HCT116 (cell line): ENCODE data around the gene SF3A2. TPM values are rescaled to one million over a fixed set of nuclear protein-coding genes. Genes with fewer than 3 reads are reported as not detected.

Experiments used
- ATAC-seq: fragments of 200-7000 bp; cut with Tn5 transposase; 2 replicates; pipeline ENCODE4 v1.9.1; 2020; ENCODE audit warnings: mild to moderate bottlenecking, moderate library complexity
- BruUV-seq: library from RNA; stranded (reverse); fragments of 400-500 nt; replicated peaks from 2 replicates; lab custom pipeline; 2021; lab: Mats Ljungman, UMichigan
- CTCF ChIA-PET: fragments of 300-600 bp; sonication (Branson Sonifier 250); formaldehyde crosslinking; loops from one replicate; lab custom pipeline; 2021; ENCODE audit warnings: antibody characterized with exemption; lab: Charles Lee
- POLR2A ChIA-PET: fragments of 300-600, 350-600 bp; sonication (Branson Sonifier 250); formaldehyde crosslinking; loops from one replicate; lab custom pipeline; 2021; ENCODE audit warnings: antibody characterized with exemption; lab: Charles Lee
- RAD21 ChIA-PET, 2 experiments: fragments of 300-600 bp; sonication (Branson Sonifier 250); formaldehyde crosslinking; loops; one replicate each; lab custom pipeline; 2023; ENCODE audit warnings: low total read pairs in 2 of 2; ENCODE audit not compliant: uncharacterized antibody in 2 of 2, unreplicated experiment in 2 of 2, low non-redundant PET in 1 of 2; lab: Charles Lee
- DNase-seq: peaks from one replicate; pipeline ENCODE4 v3.0.0-alpha.2; 2010; ENCODE audit warnings: low read depth, low spot score
- H2AFZ ChIP-seq: fragments of 200-600 bp; shearing (Covaris generic), sonication (generic); 2 replicates; pipeline ENCODE4 v1.6.1; 2017; ENCODE audit warnings: low read depth, mixed run types, mixed read lengths, antibody characterized with exemption, low read length; ENCODE audit not compliant: poor library complexity, severe bottlenecking
- H3K27ac ChIP-seq: 2 replicates; pipeline ENCODE4 v1.5.1; 2012; ENCODE audit warnings: low read depth, low read length
- H3K27me3 ChIP-seq: fragments of 200-600 bp; sonication (generic); 2 replicates; pipeline ENCODE4 v1.6.1; 2016; ENCODE audit warnings: mixed run types, low read length, mixed read lengths; ENCODE audit not compliant: insufficient read depth
- H3K36me3 ChIP-seq, 2 experiments: fragments of 200-500 bp in 1 of 2; fragments of 200-600 bp in 1 of 2; sonication (Bioruptor generic) in 1 of 2; sonication (generic) in 1 of 2; 2 replicates each; pipeline versions ENCODE4 v1.5.1 to v1.6.1; 2014 to 2016; ENCODE audit warnings: low read length in 2 of 2, inconsistent platforms in 1 of 2, mixed read lengths in 1 of 2, mixed run types in 1 of 2; ENCODE audit not compliant: insufficient read depth in 2 of 2, control insufficient read depth in 1 of 2
- H3K4me1 ChIP-seq, 2 experiments: fragments of 200-600 bp in 1 of 2; sonication (generic) in 1 of 2; 2 replicates each; pipeline versions ENCODE4 v1.5.1 to v1.6.1; 2012 to 2017; ENCODE audit warnings: low read length in 2 of 2, inconsistent platforms in 1 of 2, mild to moderate bottlenecking in 1 of 2, mixed read lengths in 1 of 2, mixed run types in 1 of 2, moderate library complexity in 1 of 2; ENCODE audit not compliant: insufficient read depth in 2 of 2, control insufficient read depth in 1 of 2
- H3K4me2 ChIP-seq: fragments of 200-600 bp; sonication (generic); 2 replicates; pipeline ENCODE4 v1.6.1; 2017; ENCODE audit warnings: mixed run types, low read length, mixed read lengths
- H3K4me3 ChIP-seq, 2 experiments: fragments of 200-600 bp in 1 of 2; sonication (generic) in 1 of 2; replicated peaks in 1 of 2; 2 replicates each; pipeline ENCODE4 v1.5.1; 2011 to 2016; ENCODE audit warnings: low read length in 2 of 2, control low read depth in 1 of 2, low read depth in 1 of 2, mild to moderate bottlenecking in 1 of 2, mixed read lengths in 1 of 2, mixed run types in 1 of 2
- H3K79me2 ChIP-seq: fragments of 200-600 bp; sonication (generic); 2 replicates; pipeline ENCODE4 v1.6.1; 2017; ENCODE audit warnings: mild to moderate bottlenecking, mixed run types, low read length, moderate library complexity, mixed read lengths; ENCODE audit not compliant: insufficient read depth
- H3K9ac ChIP-seq: fragments of 200-600 bp; sonication (generic); 2 replicates; pipeline ENCODE4 v1.6.1; 2016; ENCODE audit warnings: low read length, mixed read lengths
- H3K9me2 ChIP-seq: fragments of 200-600 bp; sonication (generic), shearing (Covaris generic); 2 replicates; pipeline ENCODE4 v1.6.1; 2017; ENCODE audit warnings: mixed run types, mild to moderate bottlenecking, moderate library complexity; ENCODE audit not compliant: insufficient read depth
- H3K9me3 ChIP-seq, 2 experiments: fragments of 200-500 bp in 1 of 2; fragments of 200-600 bp in 1 of 2; sonication (Bioruptor generic) in 1 of 2; sonication (generic) in 1 of 2; 2 replicates each; pipeline ENCODE4 v1.6.1; 2014 to 2017; ENCODE audit warnings: low read length in 2 of 2, mixed read lengths in 2 of 2, inconsistent platforms in 1 of 2, low read depth in 1 of 2, mild to moderate bottlenecking in 1 of 2, mixed run types in 1 of 2, moderate library complexity in 1 of 2; ENCODE audit not compliant: control insufficient read depth in 1 of 2, insufficient read depth in 1 of 2
- H4K20me1 ChIP-seq: fragments of 200-600 bp; sonication (generic), shearing (Covaris generic); 2 replicates; pipeline ENCODE4 v1.6.1; 2017; ENCODE audit warnings: mixed run types, mild to moderate bottlenecking, moderate library complexity; ENCODE audit not compliant: insufficient read depth
- CBX3 ChIP-seq: IDR thresholded peaks from 2 replicates; pipeline ENCODE4 v1.6.1; 2012; ENCODE audit warnings: low read depth
- CEBPB ChIP-seq: IDR thresholded peaks from 2 replicates; pipeline ENCODE4 v1.6.1; 2012; ENCODE audit warnings: low read depth
- CTCF ChIP-seq, 3 experiments: fragments of 200-600 bp in 1 of 3; sonication (generic) in 1 of 3; IDR thresholded peaks in 2 of 3; conservative IDR thresholded peaks in 1 of 3; 2 replicates each; pipeline ENCODE4 v1.5.1; 2012 to 2017; ENCODE audit warnings: low read depth in 2 of 3, low read length in 2 of 3, antibody characterized with exemption in 1 of 3, borderline replicate concordance in 1 of 3, control low read depth in 1 of 3, mild to moderate bottlenecking in 1 of 3, mixed read lengths in 1 of 3, mixed run types in 1 of 3, moderate library complexity in 1 of 3; ENCODE audit not compliant: insufficient read depth in 1 of 3
- EGR1 ChIP-seq: IDR thresholded peaks from 2 replicates; pipeline ENCODE4 v1.6.1; 2012; ENCODE audit warnings: low read depth
- EZH2phosphoT487 ChIP-seq: fragments of 200-600 bp; IDR thresholded peaks from 2 replicates; pipeline ENCODE4 v1.6.1; 2018; ENCODE audit warnings: antibody characterized with exemption, borderline replicate concordance
- FOSL1 ChIP-seq: IDR thresholded peaks from 2 replicates; pipeline ENCODE4 v1.6.1; 2012; ENCODE audit warnings: low read depth
- JUND ChIP-seq: IDR thresholded peaks from 2 replicates; pipeline ENCODE4 v1.6.1; 2012
- POLR2A ChIP-seq: IDR thresholded peaks from 2 replicates; pipeline ENCODE4 v1.7.0; 2011; ENCODE audit warnings: borderline replicate concordance; ENCODE audit not compliant: insufficient read depth, insufficient read length; ENCODE audit errors: extremely low read depth
- POLR2AphosphoS5 ChIP-seq: IDR thresholded peaks from 2 replicates; pipeline ENCODE4 v1.6.1; 2011; ENCODE audit warnings: mild to moderate bottlenecking, low read depth, low read length, moderate library complexity
- RAD21 ChIP-seq: IDR thresholded peaks from 2 replicates; pipeline ENCODE4 v1.6.1; 2012; ENCODE audit warnings: low read depth, mild to moderate bottlenecking
- SP1 ChIP-seq: IDR thresholded peaks from 2 replicates; pipeline ENCODE4 v1.6.1; 2012; ENCODE audit warnings: low read depth
- SRF ChIP-seq: IDR thresholded peaks from 2 replicates; pipeline ENCODE4 v1.6.1; 2012; ENCODE audit warnings: low read depth
- TCF7L2 ChIP-seq: IDR thresholded peaks from 2 replicates; pipeline ENCODE4 v1.7.0; 2011; ENCODE audit warnings: borderline replicate concordance, inconsistent platforms; ENCODE audit not compliant: insufficient read depth, insufficient read length; ENCODE audit errors: extremely low read depth
- YY1 ChIP-seq: IDR thresholded peaks from 2 replicates; pipeline ENCODE4 v1.6.1; 2011; ENCODE audit warnings: low read length, low read depth, moderate library complexity, mild to moderate bottlenecking; ENCODE audit not compliant: insufficient replicate concordance; ENCODE audit errors: extremely low read depth
- ZBTB33 ChIP-seq: IDR thresholded peaks from 2 replicates; pipeline ENCODE4 v1.6.1; 2011; ENCODE audit warnings: mild to moderate bottlenecking, low read length, moderate library complexity; ENCODE audit not compliant: insufficient replicate concordance; ENCODE audit errors: extremely low read depth
- ZFX ChIP-seq: fragments of 450-650 bp; IDR thresholded peaks from 2 replicates; pipeline ENCODE4 v1.6.1; 2017
- ZNF274 ChIP-seq: fragments of 200-500 bp; sonication (Bioruptor generic); IDR thresholded peaks from 2 replicates; pipeline ENCODE4 v1.6.1; 2014; ENCODE audit warnings: mild to moderate bottlenecking, low read depth, low read length, inconsistent platforms
- intact Hi-C: fragments of 100-400 bp; cut with micrococcal nuclease; formaldehyde crosslinking; loops from 2 replicates; pipeline ENCODE4 v1.10.0; 2022
- total RNA-seq: library from RNA; stranded (reverse); gene quantifications from one replicate; pipeline ENCODE4 v1.2.1, GENCODE V29; 2021; ENCODE audit not compliant: unreplicated experiment
- TF ChIP-seq, protein P1 (sequence below): IDR thresholded peaks from 2 replicates; pipeline ENCODE4 v1.6.1; 2012

Gene SF3A2
- total RNA-seq, 1 experiment from 2014 or later = 166 TPM

GRCh38 chr19:2242816-2243215 lies 6.2 kb downstream of the SF3A2 start:
- POLR2A ChIA-PET = no interaction called here
- H3K9me2 ChIP-seq = no peaks in the 10 kb centered on the region
- H2AFZ ChIP-seq = no peak overlapping the region
- peaks cover 85% of the 10 kb centered on the region for H3K79me2 ChIP-seq
- CTCF ChIA-PET = no interaction called here
- H3K36me3 ChIP-seq = peaks cover 46 to 94% of the 10 kb centered on the region in 2 experiments
- no TSS peak for BruUV-seq
- H3K27ac ChIP-seq = no peak overlapping the region; the same call in 1 of the 2 replicates
- TF ChIP-seq ZBTB33 (no peak), TCF7L2 (no peak), FOSL1 (no peak), POLR2A (no peak), SRF (no peak), EZH2phosphoT487 (no peak), SP1 (no peak), POLR2AphosphoS5 (no peak), CBX3 (no peak), RAD21 (no peak), YY1 (no peak), ZFX (no peak), CTCF (IDR thresholded peaks at IDR 0.05 in 2 of 3, conservative IDR thresholded peaks at IDR 0.05 in 1 of 3; ENCODE audit: borderline replicate concordance in 1 of 3, insufficient read depth in 1 of 3, low read depth in 2 of 3, low read length in 2 of 3) (no peak), EGR1 (no peak), CEBPB (no peak), ZNF274 (no peak), JUND (no peak)
- TF ChIP-seq, protein P1, sequence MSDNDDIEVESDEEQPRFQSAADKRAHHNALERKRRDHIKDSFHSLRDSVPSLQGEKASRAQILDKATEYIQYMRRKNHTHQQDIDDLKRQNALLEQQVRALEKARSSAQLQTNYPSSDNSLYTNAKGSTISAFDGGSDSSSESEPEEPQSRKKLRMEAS = no peak
- RAD21 ChIA-PET = no interaction called here
- H3K4me2 ChIP-seq = no peak overlapping the region
- H3K9me3 ChIP-seq = no peaks in the 10 kb centered on the region
- H3K4me3 ChIP-seq = no peak overlapping the region
- no peak overlapping the region for H3K9ac ChIP-seq
- DNase-seq (no peak), ATAC-seq (no peak)
- peaks cover 39% of the 10 kb centered on the region; the same call in 1 of the 2 replicates for H4K20me1 ChIP-seq
- H3K27me3 ChIP-seq = no peaks in the 10 kb centered on the region
- intact Hi-C loops = no loop called here
- peaks cover 12 to 33% of the 10 kb centered on the region in 2 experiments; a peak in 3 of 4 replicates for H3K4me1 ChIP-seq
